ENCODE results near the gene CRB3. TPM values are rescaled to one million over a fixed set of nuclear protein-coding genes. Genes with fewer than 3 reads are reported as not detected.

The CRB3 gene
- total RNA-seq, 2 experiments from 2014 or later: 7.9 to 9.4 TPM

GRCh38 chr19:6465663-6466062 lies 1.6 kb downstream of the CRB3 start:
- intact Hi-C loops (cut with DNase I, micrococcal nuclease): no loop called here
- no peaks in the 10 kb centered on the region for H3K9me3 ChIP-seq (ENCODE audit: control insufficient read depth in 1 of 2, insufficient read depth in 1 of 2, low read length in 2 of 2)
- Mint-ChIP-seq H3K4me3 (no peak overlapping the region), H3K27ac (peak overlapping the region; percentile 36), H3K27me3 (no peaks in the 10 kb centered on the region), H3K4me1 (ENCODE audit: low read depth) (peaks cover 21% of the 10 kb centered on the region), H3K9me3 (no peaks in the 10 kb centered on the region), H3K36me3 (ENCODE audit: low read depth) (peaks cover 42% of the 10 kb centered on the region)
- peaks cover 19% of the 10 kb centered on the region for H3K4me1 ChIP-seq (ENCODE audit: insufficient read depth, low read length)
- no peak for ATAC-seq (ENCODE audit: poor library complexity)
- ChIA-PET POLR2A (no interaction called here), CTCF (no interaction called here)
- H3K27ac ChIP-seq (ENCODE audit: low read depth in 1 of 2, low read length in 2 of 2): no peak overlapping the region
- no peak overlapping the region for H3K4me3 ChIP-seq (ENCODE audit: low read length)
- H3K27me3 ChIP-seq (ENCODE audit: control insufficient read depth in 1 of 2, insufficient read depth in 2 of 2, low read length in 2 of 2): no peaks in the 10 kb centered on the region
- peak in 1 of 14 experiments; percentile 8 for DNase-seq
- peaks cover 25% of the 10 kb centered on the region for H3K36me3 ChIP-seq (ENCODE audit: insufficient read depth, low read length)
- TF ChIP-seq, protein P1, sequence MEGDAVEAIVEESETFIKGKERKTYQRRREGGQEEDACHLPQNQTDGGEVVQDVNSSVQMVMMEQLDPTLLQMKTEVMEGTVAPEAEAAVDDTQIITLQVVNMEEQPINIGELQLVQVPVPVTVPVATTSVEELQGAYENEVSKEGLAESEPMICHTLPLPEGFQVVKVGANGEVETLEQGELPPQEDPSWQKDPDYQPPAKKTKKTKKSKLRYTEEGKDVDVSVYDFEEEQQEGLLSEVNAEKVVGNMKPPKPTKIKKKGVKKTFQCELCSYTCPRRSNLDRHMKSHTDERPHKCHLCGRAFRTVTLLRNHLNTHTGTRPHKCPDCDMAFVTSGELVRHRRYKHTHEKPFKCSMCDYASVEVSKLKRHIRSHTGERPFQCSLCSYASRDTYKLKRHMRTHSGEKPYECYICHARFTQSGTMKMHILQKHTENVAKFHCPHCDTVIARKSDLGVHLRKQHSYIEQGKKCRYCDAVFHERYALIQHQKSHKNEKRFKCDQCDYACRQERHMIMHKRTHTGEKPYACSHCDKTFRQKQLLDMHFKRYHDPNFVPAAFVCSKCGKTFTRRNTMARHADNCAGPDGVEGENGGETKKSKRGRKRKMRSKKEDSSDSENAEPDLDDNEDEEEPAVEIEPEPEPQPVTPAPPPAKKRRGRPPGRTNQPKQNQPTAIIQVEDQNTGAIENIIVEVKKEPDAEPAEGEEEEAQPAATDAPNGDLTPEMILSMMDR (IDR thresholded peaks at IDR 0.05): no peak

- TF ChIP-seq, protein P1 (IDR thresholded peaks at IDR 0.05): no peak
- Histone ChIP-seq H3K36me3 (ENCODE audit: insufficient read depth, low read length) (peaks cover 33% of the 10 kb centered on the region), H3K4me1 (ENCODE audit: insufficient read depth, low read length) (peaks cover 16% of the 10 kb centered on the region), H3K27me3 (ENCODE audit: control insufficient read depth in 1 of 2, insufficient read depth in 2 of 2, low read length in 2 of 2) (no peaks in the 10 kb centered on the region), H3K9me3 (ENCODE audit: control insufficient read depth in 1 of 2, insufficient read depth in 1 of 2, low read length in 2 of 2) (no peaks in the 10 kb centered on the region), H3K4me3 (ENCODE audit: low read length) (no peak overlapping the region), H3K27ac (ENCODE audit: low read depth in 1 of 2, low read length in 2 of 2) (no peak overlapping the region)
- peak in 1 of 14 experiments; percentile 16 for DNase-seq
- Mint-ChIP-seq H3K27ac (peak overlapping the region; percentile 36), H3K36me3 (ENCODE audit: low read depth) (peaks cover 48% of the 10 kb centered on the region), H3K27me3 (no peaks in the 10 kb centered on the region), H3K4me1 (ENCODE audit: low read depth) (peaks cover 19% of the 10 kb centered on the region), H3K9me3 (no peaks in the 10 kb centered on the region), H3K4me3 (no peak overlapping the region)
- ChIA-PET CTCF (no interaction called here), POLR2A (interaction anchor here (2.3 kb wide), 1 partner anchor 15 kb away, joined by 9 read pairs; the partner anchor contains the start of gene DENND1C)
- intact Hi-C loops (cut with DNase I, micrococcal nuclease): no loop called here
- ATAC-seq (ENCODE audit: poor library complexity): no peak
Measured at GRCh38 chr19:6466526-6467248, 2.6 kb downstream of the CRB3 start.

- ChIA-PET POLR2A (interaction anchor here (2.3 kb wide), 1 partner anchor 14 kb away, joined by 9 read pairs; the partner anchor contains the start of gene DENND1C), CTCF (no interaction called here)
- no peak overlapping the region for H3K27ac Mint-ChIP-seq
- intact Hi-C loops (cut with DNase I, micrococcal nuclease): no loop called here
- peaks cover 48% of the 10 kb centered on the region for H3K36me3 Mint-ChIP-seq (ENCODE audit: low read depth)
- no peaks in the 10 kb centered on the region for H3K27me3 Mint-ChIP-seq
- DNase-seq: no peak
- Histone ChIP-seq H3K4me3 (ENCODE audit: low read length) (no peak overlapping the region), H3K4me1 (ENCODE audit: insufficient read depth, low read length) (peaks cover 16% of the 10 kb centered on the region), H3K9me3 (ENCODE audit: control insufficient read depth in 1 of 2, insufficient read depth in 1 of 2, low read length in 2 of 2) (no peaks in the 10 kb centered on the region), H3K27me3 (ENCODE audit: control insufficient read depth in 1 of 2, insufficient read depth in 2 of 2, low read length in 2 of 2) (no peaks in the 10 kb centered on the region), H3K36me3 (ENCODE audit: insufficient read depth, low read length) (peaks cover 36% of the 10 kb centered on the region), H3K27ac (ENCODE audit: low read depth in 1 of 2, low read length in 2 of 2) (no peak overlapping the region)
- no peak overlapping the region for H3K4me3 Mint-ChIP-seq
- H3K9me3 Mint-ChIP-seq: no peaks in the 10 kb centered on the region
- no peak for ATAC-seq (ENCODE audit: poor library complexity)
- peaks cover 14% of the 10 kb centered on the region for H3K4me1 Mint-ChIP-seq (ENCODE audit: low read depth)
- TF ChIP-seq, protein P1 (IDR thresholded peaks at IDR 0.05): no peak
Measured at GRCh38 chr19:6467384-6467783, 3.3 kb downstream of the CRB3 start.

Data from CD4-positive, alpha-beta T cell (primary cell).